Upper lobe of left lung (tissue), 6 donors: ENCODE measurements around the gene ERG. TPM values are rescaled to one million over a fixed set of nuclear protein-coding genes. Genes with fewer than 3 reads are reported as not detected.

Source experiments
- ATAC-seq, 2 donors: fragments of 200-7000 bp; cut with Tn5 transposase; one replicate each; pipeline ENCODE4 v1.9.1; 2022; ENCODE audit warnings: mild to moderate bottlenecking in 2 of 2, moderate library complexity in 2 of 2; ENCODE audit not compliant: low FRiP score in 2 of 2
- DNase-seq, 2 donors: peaks; one replicate each; pipeline ENCODE4 v3.0.0-alpha.2; 2019 to 2020
- H3K27ac ChIP-seq, 4 donors: fragments of 200-600 bp; sonication (generic); one replicate each; pipeline ENCODE4 v1.5.1; 2016 to 2019
- H3K27me3 ChIP-seq, 4 donors: fragments of 200-600 bp; sonication (generic); one replicate each; pipeline ENCODE4 v1.5.1; 2017 to 2019
- H3K36me3 ChIP-seq, 4 donors: fragments of 200-600 bp; sonication (generic); one replicate each; pipeline ENCODE4 v1.5.1; 2016 to 2019
- H3K4me1 ChIP-seq, 4 donors: fragments of 200-600 bp; sonication (generic); one replicate each; pipeline ENCODE4 v1.5.1; 2018 to 2019
- H3K4me3 ChIP-seq, 4 donors: fragments of 200-600 bp; sonication (generic); one replicate each; pipeline ENCODE4 v1.5.1; 2017 to 2019; ENCODE audit warnings: mild to moderate bottlenecking in 2 of 4, moderate library complexity in 1 of 4
- H3K9me3 ChIP-seq, 4 donors: fragments of 200-600 bp; sonication (generic); one replicate each; pipeline ENCODE4 v1.5.1; 2018 to 2019
- CTCF ChIP-seq, 6 experiments: fragments of 450-650 bp in 4 of 6; fragments of 200-600 bp in 2 of 6; sonication (generic) in 2 of 6; IDR thresholded peaks; one replicate each; pipeline ENCODE4 v1.5.1; 2016 to 2019; ENCODE audit warnings: antibody characterized with exemption in 6 of 6
- EP300 ChIP-seq, 4 donors: sonication (generic); formaldehyde crosslinking; IDR thresholded peaks; one replicate each; pipeline ENCODE4 v1.5.1; 2017; ENCODE audit warnings: antibody characterized with exemption in 4 of 4, control low read depth in 2 of 4
- POLR2A ChIP-seq, 4 donors: fragments of 450-650 bp; IDR thresholded peaks; one replicate each; pipeline ENCODE4 v1.5.1; 2016 to 2017; ENCODE audit warnings: antibody characterized with exemption in 4 of 4, mild to moderate bottlenecking in 2 of 4
- POLR2AphosphoS5 ChIP-seq, 2 donors: sonication (generic); formaldehyde crosslinking; IDR thresholded peaks; one replicate each; pipeline ENCODE4 v1.5.1; 2017; ENCODE audit warnings: antibody characterized with exemption in 2 of 2
- WGBS, 2 donors: methylation state at CpG; one replicate each; pipeline ENCODE4 v1.1.5; 2017 to 2018; 5-methylcytosine and 5-hydroxymethylcytosine counted together
- total RNA-seq, 6 donors: library from RNA; depleted of rRNA in 4 of 6; stranded (reverse); fragments of >200 nt in 4 of 6; gene quantifications; one replicate each; pipeline versions ENCODE4 v1.1.0 to v1.2.1, GENCODE V29; 2016 to 2021
- donor health status: DM: no; HTN: no; CAD: no; lungs with moderate emphysema.
- donor health status: DM: no; HTN: yes; CAD: no; lungs with severe emphysema.

Gene ERG
- total RNA-seq, 6 donors from 2014 or later, result 14.7 to 38.9 (median 18.1) TPM

- ATAC-seq (no peak), DNase-seq (no peak)
- no peaks in the 10 kb centered on the region for H3K36me3 ChIP-seq
- H3K4me1 ChIP-seq, result peaks cover 18 to 49% (median 37%) of the 10 kb centered on the region in 4 donors
- peak; percentile 20 to 64 for TF ChIP-seq POLR2AphosphoS5 (IDR thresholded peaks at IDR 0.05)
- TF ChIP-seq POLR2A (IDR thresholded peaks at IDR 0.05), result no peak
- TF ChIP-seq CTCF (IDR thresholded peaks at IDR 0.05), result no peak
- peak in 2 of 4 donors; percentile 39 to 71 for TF ChIP-seq EP300 (IDR thresholded peaks at IDR 0.05)
- no peaks in the 10 kb centered on the region for H3K9me3 ChIP-seq
- 44 to 51% methylated on average over 11 of the region's 11 CpGs for WGBS, 2 donors
- H3K27me3 ChIP-seq, result no peaks in the 10 kb centered on the region
- H3K27ac ChIP-seq, result peak overlapping the region in 3 of 4 donors; percentile 45 to 86 (median 82)
- H3K4me3 ChIP-seq, result no peak overlapping the region
Measured at GRCh38 chr21:38488640-38489270, 9.5 kb downstream of the ERG start.

- peak in 1 of 2 donors; percentile 9 for TF ChIP-seq POLR2AphosphoS5 (IDR thresholded peaks at IDR 0.05)
- no peak for TF ChIP-seq POLR2A (IDR thresholded peaks at IDR 0.05)
- H3K4me3 ChIP-seq, result no peak overlapping the region
- no peaks in the 10 kb centered on the region for H3K36me3 ChIP-seq
- peaks cover 18 to 45% (median 36%) of the 10 kb centered on the region in 4 donors for H3K4me1 ChIP-seq
- H3K27ac ChIP-seq, result peak overlapping the region in 2 of 4 donors; percentile 21 to 35
- WGBS, 2 donors, result 44 to 51% methylated on average over 10 of the region's 10 CpGs
- H3K9me3 ChIP-seq, result no peaks in the 10 kb centered on the region
- ATAC-seq, result no peak
- DNase-seq, result no peak
- H3K27me3 ChIP-seq, result no peaks in the 10 kb centered on the region
Measured at GRCh38 chr21:38487901-38488639, 10.2 kb downstream of the ERG start.

GRCh38 chr21:38486706-38487105 lies 11.6 kb downstream of the ERG start:
- no peak for TF ChIP-seq EP300 (IDR thresholded peaks at IDR 0.05)
- TF ChIP-seq CTCF (IDR thresholded peaks at IDR 0.05), result no peak
- no peak for TF ChIP-seq POLR2A (IDR thresholded peaks at IDR 0.05)
- TF ChIP-seq POLR2AphosphoS5 (IDR thresholded peaks at IDR 0.05), result no peak
- Histone ChIP-seq H3K4me1 (peaks cover 18 to 45% (median 35%) of the 10 kb centered on the region in 4 donors), H3K27me3 (no peaks in the 10 kb centered on the region), H3K9me3 (no peaks in the 10 kb centered on the region), H3K27ac (peak overlapping the region in 1 of 4 donors; percentile 37), H3K4me3 (no peak overlapping the region), H3K36me3 (no peaks in the 10 kb centered on the region)
- WGBS, 2 donors, result 22 to 40% methylated on average over 6 of the region's 6 CpGs
- DNase-seq (peak in 1 of 2 donors; percentile 56), ATAC-seq (peak in 1 of 2 donors; percentile 55)

GRCh38 chr21:38486221-38486620 lies 12.1 kb downstream of the ERG start:
- Histone ChIP-seq H3K27me3 (no peaks in the 10 kb centered on the region), H3K27ac (peak overlapping the region in 2 of 4 donors; percentile 5 to 37), H3K4me3 (no peak overlapping the region), H3K4me1 (peaks cover 18 to 45% (median 33%) of the 10 kb centered on the region in 4 donors), H3K9me3 (no peaks in the 10 kb centered on the region), H3K36me3 (no peaks in the 10 kb centered on the region)
- WGBS, 2 donors, result 45 to 67% methylated on average over 5 of the region's 5 CpGs
- TF ChIP-seq EP300 (IDR thresholded peaks at IDR 0.05) (peak in 3 of 4 donors; percentile 43 to 86 (median 73)), CTCF (IDR thresholded peaks at IDR 0.05) (no peak), POLR2A (IDR thresholded peaks at IDR 0.05) (no peak), POLR2AphosphoS5 (IDR thresholded peaks at IDR 0.05) (peak; percentile 14 to 71)
- ATAC-seq, result peak; percentile 41 to 54
- DNase-seq, result peak in 1 of 2 donors; percentile 55
